Measurements from ENCODE around the gene MST1R.
"Not testable (repeated sequence)": the region's sequence is repeated elsewhere in the genome, so short reads cannot be mapped to it uniquely, and the experiment has no call there.

DNA sequence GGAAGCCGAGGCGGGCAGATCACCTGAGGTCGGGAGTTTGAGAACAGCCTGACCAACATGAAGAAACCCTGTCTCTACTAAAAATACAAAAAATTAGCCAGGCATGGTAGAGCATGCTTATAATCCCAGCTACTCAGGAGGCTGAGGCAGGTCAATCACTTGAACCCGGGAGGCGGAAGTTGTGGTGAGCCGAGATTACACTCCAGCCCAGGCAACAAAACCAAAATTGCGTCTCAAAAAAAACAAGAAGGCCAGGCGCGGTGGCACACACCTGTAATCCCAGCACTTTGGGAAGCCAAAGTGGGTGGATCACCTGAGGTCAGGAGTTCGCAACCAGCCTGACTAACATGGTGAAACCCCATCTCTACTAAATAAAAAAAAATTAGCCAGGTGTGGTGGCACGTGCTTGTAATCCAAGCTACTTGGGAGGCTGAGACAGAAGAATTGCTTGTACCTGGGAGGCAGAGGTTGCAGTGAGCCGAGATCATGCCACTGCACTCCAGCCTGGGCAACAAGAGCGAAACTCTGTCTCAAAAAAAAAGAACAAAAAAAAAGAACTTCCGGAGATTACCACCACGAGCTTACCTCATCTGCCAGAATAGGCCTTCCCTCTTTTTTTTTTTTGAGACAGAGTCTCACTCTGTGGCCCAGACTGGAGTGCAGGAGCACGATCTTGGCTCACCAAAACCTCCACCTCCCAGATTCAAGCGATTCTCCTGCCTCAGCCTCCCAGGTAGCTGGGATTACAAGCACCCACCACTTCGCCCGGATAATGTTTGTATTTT is 14.3 kb upstream of the MST1R start:
- TF ChIP-seq CTCF, POLR2A (IDR thresholded peaks at IDR 0.05): not testable (repeated sequence)

All from lower leg skin (tissue), 3 donors.